Stimulated activated CD8-positive, alpha-beta memory T cell treated with anti-CD3 and anti-CD28 coated beads, Interleukin-7, amount 100 ng/mL, for 4 hours (primary cell): ENCODE measurements around the gene ARMC2.

ENCODE experiments used
- DNase-seq, 2 donors: peaks; one replicate each; pipeline ENCODE4 v3.0.0-alpha.2; 2020; ENCODE audit warnings: low read depth in 2 of 2

ARMC2 gene

DNA sequence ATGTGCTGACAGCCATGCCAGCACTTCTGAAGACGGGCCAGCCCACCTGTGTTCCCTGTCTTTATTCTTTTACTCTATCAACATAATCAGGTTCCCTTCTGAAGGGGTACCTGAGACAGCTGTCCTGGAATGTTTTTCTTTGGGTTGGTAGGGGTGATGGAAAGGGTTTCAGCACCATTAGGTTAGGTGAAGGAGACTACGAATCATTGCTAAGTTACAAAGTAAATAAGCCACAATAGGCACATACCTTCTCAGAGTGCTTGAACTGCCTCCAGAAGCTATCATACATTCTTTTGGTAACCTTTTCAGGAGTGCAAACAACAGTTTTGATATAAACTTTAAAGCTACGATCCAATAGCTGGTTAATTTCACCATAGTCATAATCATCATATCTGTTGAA is 140.1 kb downstream of the ARMC2 start:
- no peak for DNase-seq

DNA sequence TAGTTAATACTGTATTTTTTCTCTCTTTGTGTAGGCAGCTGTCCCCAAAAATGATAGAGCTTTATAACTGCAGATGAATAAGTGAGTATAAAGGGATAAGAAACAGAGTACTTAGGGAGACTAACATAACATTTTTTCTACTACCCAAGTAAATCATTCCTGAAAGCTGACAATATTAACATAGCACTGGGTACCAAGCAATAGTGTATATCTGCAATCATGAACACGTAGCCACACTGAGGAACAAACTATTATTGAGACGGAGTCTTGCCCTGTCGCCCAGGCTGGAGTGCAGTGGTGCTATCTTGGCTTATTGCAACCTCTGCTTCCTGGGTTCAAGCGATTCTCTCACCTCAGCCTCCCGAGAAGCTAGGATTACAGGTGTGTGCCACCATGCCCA is 140.5 kb downstream of the ARMC2 start:
- DNase-seq: no peak

DNA sequence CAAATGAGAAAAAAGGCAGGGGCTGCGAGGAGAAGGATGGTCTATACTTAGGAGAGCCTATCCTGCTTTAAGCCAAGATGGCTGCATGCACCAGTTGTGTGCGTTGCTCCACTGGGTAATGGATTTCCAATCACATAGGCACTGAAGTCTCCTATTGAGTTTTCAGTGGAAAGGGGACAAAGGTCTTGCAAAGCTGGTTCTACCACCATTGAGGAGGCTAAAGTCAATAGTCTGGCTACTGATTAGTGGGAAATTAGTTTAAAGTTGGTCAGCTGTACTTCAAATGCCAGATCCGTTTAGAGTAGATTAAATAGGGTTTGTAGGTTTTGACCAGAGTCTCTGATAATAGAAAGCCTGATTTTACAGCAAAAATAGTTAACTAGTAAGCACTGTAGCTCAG is 141.5 kb downstream of the ARMC2 start:
- no peak for DNase-seq

DNA sequence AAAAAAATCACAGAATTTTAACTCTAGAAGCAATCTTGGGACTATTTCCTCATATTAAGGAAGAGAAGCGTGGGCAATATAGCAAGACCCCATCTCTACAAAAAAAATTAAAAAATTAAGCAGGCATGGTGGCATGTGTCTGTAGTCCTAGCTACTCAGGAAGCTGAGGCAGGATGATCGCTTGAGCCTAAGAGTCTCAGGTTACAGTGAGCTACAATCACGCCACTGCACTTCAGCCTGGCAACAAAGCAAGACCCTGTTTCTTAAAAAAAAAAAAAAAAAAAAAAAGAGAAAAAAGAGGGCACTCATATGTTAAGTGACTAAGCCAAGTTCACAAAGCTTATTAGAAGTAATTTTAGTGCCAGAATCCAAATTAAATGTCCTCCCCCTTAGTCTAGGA is 145.7 kb downstream of the ARMC2 start:
- no peak for DNase-seq

DNA sequence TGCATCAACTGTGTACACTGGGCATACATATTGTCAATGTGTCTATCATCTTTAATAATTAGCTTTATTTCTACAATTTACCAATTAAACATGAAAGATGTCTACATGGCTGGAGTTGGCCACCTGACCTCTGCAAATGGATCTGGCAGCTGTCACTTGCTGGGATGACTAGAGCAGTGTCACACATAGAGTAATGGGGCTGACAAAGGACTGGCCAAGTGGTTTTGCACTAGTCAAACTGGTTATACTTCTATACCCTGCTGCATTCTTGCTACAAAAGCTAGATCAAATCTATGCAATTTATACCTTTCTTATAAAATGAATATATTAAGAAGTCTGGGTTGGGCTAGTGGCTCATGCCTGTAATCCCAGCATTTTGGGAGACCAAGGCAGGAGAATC is 147.1 kb downstream of the ARMC2 start:
- DNase-seq: no peak

DNA sequence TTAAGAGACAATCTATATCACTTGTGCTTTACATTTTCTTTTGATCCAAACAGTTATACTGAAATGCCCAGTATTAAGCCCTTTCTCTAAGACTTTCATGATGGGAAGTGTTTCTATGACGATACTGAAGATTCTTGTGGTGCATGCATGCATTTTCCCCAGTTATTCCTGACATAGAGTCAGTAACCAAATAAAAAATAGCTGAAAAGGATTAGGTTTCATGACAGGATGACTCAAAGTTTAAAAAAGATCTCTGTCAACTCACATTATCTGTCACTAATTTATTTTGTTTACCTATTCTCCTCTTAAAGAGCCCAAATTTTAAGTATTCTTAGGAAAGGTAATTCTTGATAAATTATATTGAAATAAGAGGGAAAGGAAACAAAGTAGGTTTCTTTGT is 148.0 kb downstream of the ARMC2 start:
- no peak for DNase-seq

DNA sequence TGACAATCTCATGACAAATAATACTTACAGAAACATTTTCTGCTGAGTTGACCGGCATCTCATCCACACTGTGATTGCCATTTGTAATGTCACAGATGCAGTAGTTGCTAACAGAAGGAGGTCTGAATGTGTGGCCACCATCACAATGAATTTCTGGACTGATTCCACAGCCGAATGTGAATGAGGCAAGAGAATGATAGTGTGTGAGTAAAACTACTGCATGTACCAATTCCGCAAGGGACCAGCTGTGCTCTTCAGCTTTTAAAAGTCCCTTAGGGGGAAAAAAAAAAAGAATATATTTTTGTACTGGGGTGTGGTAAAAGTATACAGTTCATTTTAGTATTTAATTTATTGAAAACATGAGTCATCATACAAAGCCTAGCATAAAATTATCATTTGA is 150.3 kb downstream of the ARMC2 start:
- DNase-seq: no peak

DNA sequence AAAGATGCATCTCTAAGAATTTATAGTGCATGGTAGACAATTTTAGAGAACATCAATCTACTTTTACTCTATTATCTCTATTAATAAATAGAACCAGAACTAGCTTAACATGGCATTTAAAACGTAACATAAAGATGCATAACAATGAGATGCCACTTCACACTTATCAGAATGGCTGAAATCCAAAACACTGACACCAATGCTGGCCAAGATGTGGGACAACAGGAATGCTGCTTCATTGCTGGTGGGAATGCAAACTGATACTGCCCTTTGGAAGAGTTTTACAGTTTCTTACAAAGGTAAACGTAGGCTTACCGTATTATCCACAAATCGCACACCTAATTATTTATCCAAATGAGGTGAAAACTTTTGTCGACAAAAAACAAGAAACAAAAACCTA is 151.2 kb downstream of the ARMC2 start:
- no peak for DNase-seq

DNA sequence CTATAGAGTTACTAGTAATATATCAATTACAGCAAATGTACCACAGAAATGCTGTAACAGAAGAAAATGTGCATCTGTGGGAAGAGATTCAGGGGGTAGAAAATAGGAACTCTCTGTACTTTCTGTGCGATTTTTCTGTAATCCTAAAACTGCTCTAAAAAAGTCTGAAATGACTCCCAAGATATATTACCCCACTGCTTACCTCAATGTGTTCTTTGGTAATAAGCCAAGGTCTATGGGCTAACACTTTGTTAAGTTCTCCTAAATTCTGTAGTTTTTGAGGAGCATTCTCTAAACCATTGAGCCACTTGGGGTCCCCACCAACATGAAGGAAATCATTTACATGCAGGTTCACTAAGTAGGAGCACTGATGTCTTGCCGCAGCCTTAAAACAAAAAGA is 152.1 kb downstream of the ARMC2 start:
- no peak for DNase-seq

DNA sequence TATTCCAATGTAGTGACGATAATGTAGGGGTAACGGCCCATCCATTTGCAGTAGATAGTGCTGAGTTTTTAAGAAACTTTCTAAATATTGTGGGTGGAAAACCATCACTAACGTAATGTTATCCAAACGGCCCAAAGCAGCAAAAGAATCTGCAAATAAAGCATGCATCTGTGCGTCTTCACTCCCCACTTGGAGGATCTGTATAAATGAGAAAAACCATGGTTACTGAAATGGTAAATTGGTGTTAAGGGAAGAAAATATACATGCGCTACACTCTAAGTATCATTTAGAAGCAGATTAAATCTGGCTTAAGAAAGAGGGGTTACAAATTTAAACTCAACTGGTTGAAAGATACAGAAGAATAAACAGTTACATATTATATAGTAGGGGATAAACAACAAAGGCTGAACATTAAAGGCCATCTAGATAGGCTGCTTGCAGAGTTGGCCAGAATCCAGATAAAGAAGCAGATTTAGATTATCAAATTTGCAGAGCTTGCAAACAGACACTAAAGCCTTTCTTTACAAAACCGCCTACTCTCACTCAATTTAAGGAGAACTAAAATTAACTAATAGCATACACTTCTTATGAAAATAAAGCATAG is 153.2 kb downstream of the ARMC2 start:
- no peak for DNase-seq

DNA sequence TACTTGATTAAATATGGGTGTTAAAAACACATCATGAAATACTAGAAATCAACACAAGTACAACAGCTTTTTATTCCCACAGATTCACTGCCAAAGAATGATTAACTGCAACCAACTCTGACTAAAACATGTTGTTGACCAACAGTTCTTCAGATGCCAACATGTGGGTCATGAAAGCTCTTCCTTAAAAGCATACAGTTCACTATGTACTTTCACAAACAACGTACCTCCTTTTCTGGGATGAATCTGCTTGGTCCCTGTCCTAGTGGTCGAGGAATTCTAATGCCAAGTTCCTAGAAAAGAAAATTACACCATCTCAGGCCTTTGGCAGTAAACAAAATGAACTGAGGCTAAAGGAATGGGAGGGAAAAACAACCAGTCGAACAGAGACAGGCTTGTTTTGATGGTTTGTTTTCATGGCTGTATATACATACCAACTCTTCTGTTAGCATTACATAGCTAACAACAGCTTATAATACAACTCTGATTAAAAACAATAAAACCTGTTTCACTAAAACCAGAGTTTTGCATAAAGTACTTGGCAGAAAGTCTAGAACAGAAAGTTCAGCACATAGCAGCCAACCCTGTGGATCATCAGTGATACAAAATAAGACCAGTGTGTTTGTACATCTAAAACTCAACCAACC is 154.0 kb downstream of the ARMC2 start:
- no peak for DNase-seq

DNA sequence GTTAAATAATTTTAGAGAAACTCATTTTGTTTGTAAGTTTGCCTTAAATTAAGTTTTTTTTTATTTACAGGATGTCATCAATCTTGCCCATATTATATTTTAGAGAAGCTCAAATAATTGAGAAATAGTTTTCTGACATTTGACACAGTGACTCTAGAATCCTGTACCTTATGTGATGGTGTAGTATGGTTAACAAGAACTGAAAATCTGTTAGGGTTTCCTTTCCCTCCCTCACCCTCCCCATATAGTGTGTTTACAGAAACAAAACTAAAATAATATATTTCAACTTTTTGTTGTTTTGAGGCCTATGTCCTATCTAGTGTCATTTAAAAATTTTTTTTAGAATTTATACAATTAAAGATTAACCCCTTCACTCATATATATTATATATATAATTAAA is 154.7 kb downstream of the ARMC2 start:
- no peak for DNase-seq

DNA sequence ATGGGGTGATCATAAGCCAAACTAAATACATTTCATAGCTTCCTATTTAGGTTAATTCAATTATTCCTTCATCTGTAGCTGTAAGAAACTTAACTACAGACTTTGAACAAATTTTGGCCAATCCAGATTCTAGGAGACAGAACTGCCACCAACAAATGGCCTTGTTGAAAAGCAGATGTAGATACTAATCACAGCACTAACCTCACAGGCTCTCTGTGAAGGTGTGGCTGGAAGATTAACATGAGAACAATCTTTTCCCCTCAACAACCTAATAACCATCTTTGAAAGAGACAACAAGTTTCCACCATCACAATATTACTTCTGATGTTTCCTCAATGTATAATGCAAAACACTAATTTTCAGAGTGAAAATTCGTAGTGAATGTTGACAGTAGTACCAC is 158.6 kb downstream of the ARMC2 start:
- no peak for DNase-seq

DNA sequence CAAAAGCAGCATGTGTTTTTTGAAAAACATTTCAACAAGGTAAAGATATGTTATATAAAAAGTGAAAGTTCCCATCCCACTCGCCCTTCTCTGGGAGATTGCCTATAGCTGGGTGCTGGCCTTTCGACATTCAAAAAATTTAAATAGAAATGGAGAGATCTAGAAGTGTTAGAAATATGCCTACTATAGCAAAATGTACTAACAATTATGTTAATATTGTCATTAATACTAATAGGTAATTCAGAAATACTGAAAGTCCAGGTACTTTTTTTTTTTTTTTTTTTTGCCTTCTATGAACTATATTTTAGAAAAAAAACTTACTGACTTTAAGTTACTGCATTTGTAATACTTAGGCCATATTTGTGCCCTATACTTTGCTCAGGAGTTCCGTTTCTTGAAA is 159.3 kb downstream of the ARMC2 start:
- no peak for DNase-seq

DNA sequence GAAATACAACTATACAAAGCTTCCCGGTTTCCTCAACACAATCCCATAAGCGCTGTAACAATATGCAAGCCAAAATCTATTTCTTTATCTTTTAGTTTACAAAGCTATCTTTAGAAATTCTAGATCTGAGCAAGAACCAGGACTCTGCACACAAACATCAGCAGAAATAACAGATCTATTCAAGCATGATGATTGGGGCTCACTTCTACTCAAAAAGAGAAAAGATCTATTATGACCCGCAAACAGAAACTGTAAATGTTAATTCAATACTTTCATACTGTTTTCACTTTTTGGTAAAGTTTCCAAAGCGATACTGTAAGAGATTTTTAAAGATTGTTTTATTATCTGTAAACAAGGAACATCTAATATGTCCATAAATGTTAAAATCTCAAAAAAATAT is 159.8 kb downstream of the ARMC2 start:
- DNase-seq: no peak

DNA sequence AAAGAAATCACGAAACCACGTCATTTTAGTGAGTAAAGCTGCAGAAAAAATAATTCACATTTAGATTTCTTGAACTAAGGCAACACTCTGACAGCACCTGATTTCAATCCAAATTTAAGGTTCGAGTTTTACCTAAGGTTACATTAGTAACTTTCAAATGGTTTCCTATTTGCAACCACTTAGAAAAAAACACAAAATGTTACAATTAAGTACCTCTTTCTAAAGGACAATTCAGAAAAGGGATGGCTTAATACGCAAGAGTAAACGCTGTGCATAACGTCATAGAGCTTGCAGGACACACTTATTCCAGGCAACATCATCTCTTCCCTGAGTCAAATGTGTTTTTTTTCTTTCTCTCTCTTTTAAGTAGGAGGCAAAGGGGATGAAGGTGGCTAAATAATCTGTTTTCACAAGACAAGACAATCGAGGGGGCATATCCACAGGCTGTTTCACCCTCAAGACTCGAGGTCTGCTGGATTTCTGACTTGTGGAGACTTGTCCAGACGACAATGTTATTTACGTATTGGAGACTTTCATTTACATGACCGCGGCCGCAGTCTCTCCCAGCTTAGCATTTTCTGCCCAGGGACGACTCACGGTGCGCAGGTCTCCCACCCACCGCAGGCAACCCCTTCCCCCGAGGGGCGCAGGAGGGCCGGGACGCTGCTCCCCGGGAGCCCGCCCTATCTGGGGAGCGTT is 160.5 kb downstream of the ARMC2 start:
- no peak for DNase-seq

DNA sequence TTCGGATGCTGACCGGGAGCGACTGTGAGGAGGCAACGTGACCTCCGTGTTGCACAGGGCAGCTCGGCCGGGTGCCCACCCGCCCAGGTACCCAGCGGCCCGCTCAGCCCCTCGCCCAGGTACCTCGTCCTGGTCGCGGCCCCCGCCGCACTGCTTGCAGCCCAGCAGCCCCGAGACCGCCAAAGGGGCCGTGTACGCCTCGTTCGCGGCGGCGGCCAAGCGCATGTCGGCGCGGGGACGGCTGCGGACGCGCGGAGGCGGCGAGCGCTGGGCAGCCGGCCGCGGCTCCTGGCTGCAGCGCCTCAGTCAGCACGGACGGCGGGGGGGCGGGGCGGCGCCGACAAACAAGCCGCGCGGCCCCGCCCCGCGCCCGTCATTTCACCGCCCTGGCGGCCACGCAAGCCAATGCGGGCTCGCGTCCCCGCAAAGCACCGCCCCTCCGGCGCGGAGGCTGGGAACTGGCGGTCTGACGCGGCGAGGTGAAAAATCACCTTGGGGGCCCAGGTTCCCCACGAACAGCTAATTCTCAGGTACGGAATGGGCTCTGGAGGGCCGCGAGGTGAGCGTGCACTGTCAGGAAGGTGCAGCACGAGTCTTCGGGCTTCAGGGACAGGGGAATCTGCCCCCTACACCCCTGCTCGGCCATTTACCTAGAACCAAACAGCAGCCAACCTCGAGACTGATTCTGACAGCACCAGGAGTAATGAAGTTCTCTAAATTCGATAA is 161.2 kb downstream of the ARMC2 start:
- DNase-seq: peak; percentile 74 to 90

DNA sequence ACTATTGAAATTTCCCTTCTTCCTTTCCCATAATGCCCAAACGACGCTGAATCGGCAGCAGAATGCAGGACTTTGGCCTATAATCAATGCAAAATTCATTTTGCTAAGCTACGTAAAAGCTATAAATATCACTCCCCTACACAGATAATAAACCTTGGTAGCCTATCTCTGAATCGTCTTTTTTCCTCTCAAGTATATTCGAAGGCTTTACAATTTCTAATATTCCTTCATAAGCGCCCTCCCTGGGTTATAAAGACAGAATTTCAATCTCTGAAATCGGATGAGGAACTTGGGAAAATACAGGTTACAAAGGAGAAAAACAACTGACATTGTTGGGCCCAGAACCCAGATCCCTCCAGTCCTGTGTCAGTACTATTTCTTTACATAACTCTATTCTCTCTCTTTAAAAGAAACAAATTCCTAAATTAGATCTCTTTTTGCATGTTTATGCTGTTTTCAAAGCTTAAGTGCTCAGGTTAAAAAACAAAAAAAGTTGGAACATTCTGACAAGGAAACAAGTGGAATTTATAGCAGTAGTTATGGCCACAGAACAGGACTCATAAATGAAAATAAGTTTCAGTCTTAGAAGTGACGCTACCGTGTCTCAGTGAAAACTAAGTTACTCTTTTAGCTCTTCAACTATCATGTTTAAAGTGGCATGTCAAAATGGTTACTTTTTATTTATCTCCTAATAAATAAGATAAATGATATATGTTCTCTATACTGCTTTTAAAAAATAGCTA is 161.9 kb downstream of the ARMC2 start:
- DNase-seq: no peak

DNA sequence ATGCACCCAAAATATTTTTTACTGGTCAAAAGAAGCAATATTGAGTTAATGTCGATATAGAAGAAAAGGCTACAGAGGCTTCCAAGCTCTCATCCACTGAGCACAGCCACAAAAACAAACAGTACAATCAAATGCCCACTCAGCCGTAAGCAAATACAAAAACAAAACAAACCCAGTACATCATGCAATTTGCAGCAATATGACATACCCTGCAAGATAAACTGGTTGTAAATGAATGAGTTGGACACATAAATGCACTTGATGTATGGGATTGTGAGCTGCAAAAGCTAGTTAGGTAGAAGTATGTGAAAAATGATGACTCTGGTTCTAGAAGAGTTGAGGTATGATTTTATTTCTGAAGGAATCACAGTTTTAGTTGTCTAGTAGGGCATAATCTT is 162.5 kb downstream of the ARMC2 start:
- no peak for DNase-seq

DNA sequence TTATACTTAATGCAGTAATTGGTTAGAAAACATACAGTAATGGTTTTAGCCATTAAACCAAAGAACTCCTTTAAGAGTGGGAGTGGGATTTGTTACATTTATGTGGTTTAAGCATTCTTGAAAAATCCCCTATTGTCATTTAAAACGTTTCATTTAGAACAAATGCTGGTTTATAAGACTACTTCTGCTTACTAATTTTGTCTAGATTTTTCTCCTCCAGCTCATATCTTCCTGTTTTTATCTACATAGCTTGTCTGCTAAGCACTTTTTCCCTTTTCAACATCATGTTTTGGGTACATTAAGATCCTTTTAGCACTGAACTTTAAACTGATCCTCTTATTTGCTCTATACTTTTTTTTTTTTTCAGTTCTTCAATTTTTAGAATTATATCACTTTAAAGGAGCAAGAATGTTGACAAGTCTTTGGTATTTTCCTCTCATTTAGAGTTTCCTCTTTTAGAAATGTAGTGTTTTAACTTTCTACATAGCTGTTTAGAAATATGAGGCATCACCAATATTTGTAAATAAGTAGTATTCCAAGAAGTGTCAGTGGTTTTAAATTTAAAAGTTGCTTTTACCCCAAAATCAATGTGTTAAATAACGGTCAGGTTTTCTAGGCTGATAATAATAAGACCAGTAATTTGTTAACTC is 165.6 kb downstream of the ARMC2 start:
- DNase-seq: no peak

DNA sequence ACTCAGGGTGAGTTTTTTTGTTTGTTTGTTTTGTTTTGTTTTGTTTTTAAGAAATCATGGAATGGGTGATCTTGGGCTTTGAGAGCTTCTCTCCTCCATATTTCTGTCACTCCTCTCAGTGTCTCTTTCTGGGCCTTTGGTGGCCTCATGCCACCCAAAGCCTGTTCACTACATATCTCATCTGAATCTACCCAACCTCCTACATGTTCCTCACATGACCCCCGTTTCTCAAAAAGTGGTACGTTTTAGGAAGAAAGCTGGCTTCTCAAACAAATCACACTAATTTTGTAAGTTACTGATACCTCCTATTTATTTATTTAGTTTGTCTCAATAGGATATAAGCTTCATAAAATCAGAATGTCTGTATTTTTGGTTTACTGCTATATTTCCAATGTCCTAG is 166.4 kb downstream of the ARMC2 start:
- DNase-seq: no peak

DNA sequence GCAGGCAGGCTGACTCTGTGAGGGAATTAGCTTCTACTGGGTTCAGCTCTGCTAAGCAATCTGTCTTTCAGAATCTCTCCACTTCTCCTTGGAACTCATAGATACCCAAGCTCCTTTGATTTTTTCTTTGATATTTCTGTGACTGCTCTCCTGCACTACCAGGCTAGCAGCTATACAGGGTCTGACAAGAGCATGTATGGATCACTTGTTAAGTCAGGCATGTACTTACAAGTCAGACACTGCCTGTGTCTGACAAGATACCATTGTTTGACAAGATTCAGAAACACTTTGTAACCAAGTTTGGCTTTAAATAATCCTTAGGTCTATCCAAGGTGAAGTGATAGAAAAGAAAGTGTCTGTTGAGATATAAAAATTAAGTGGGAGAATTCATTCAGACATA is 167.0 kb downstream of the ARMC2 start:
- DNase-seq: no peak
